Heart left ventricle (tissue), 13 donors: ENCODE data around the gene NELL1.

Source experiments
- POLR2A ChIP-seq, 2 donors: fragments of 450-650 bp; IDR thresholded peaks; one replicate each; pipeline ENCODE4 v1.6.1; 2017; ENCODE audit warnings: antibody characterized with exemption in 2 of 2, mild to moderate bottlenecking in 2 of 2, moderate library complexity in 2 of 2
- TF ChIP-seq, protein P1 (sequence below), 12 donors: fragments of 200-600 bp; sonication (generic) in 4 of 12; IDR thresholded peaks; one replicate each; pipeline versions ENCODE4 v1.5.0 to v1.8.0; 2018 to 2022; ENCODE audit warnings: antibody characterized with exemption in 12 of 12, mild to moderate bottlenecking in 5 of 12
- donor health status: ischemic (EF 13 %, LVEDD 7.1; RV severe dilation, severe dysfunction).
- donor health status: DM: no; HTN: yes; CAD: no.
- donor health status: DM: no; HTN: no; CAD: no.
- donor health status: ischemic (EF 25% LVEDD 6.9; RV normal size, moderate dysfunction).
- donor health status: ischemic (EF 25% LVEDD 5.7; RV mildly dilated, moderate dysfunction).
- donor health status: ischemic (EF 35%, LVEDD 5.7; RV mildly dilated, moderate dysfunction).
- donor health status: nonischemic (EF 11% LVEDD 7.7; RV severe dilation, severe dysfunction).
- donor health status: DM: yes; HTN: yes; CAD: no.
- donor health status: PGD.
- donor health status: ischemic (EF 29% LVEDD 5.4; RV normal size, mild dysfunction).
- donor health status: nonischemic (EF 23%, LVEDD 6.1; RV moderate dilation, normal function).

- TF ChIP-seq, protein P1, sequence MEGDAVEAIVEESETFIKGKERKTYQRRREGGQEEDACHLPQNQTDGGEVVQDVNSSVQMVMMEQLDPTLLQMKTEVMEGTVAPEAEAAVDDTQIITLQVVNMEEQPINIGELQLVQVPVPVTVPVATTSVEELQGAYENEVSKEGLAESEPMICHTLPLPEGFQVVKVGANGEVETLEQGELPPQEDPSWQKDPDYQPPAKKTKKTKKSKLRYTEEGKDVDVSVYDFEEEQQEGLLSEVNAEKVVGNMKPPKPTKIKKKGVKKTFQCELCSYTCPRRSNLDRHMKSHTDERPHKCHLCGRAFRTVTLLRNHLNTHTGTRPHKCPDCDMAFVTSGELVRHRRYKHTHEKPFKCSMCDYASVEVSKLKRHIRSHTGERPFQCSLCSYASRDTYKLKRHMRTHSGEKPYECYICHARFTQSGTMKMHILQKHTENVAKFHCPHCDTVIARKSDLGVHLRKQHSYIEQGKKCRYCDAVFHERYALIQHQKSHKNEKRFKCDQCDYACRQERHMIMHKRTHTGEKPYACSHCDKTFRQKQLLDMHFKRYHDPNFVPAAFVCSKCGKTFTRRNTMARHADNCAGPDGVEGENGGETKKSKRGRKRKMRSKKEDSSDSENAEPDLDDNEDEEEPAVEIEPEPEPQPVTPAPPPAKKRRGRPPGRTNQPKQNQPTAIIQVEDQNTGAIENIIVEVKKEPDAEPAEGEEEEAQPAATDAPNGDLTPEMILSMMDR (IDR thresholded peaks at IDR 0.05) = no peak
- TF ChIP-seq POLR2A (IDR thresholded peaks at IDR 0.05) = no peak
Observed at GRCh38 chr11:21082853-21083252, 413.5 kb downstream of the NELL1 start.
